ENCODE data around the gene FNDC8. TPM values are rescaled to one million over a fixed set of nuclear protein-coding genes. Genes with fewer than 3 reads are reported as not detected.
"Not testable (repeated sequence)": the region's sequence is repeated elsewhere in the genome, so short reads cannot be mapped to it uniquely, and the experiment has no call there.

Gene FNDC8
- total RNA-seq, 1 experiment from 2014 or later = not detected

DNA sequence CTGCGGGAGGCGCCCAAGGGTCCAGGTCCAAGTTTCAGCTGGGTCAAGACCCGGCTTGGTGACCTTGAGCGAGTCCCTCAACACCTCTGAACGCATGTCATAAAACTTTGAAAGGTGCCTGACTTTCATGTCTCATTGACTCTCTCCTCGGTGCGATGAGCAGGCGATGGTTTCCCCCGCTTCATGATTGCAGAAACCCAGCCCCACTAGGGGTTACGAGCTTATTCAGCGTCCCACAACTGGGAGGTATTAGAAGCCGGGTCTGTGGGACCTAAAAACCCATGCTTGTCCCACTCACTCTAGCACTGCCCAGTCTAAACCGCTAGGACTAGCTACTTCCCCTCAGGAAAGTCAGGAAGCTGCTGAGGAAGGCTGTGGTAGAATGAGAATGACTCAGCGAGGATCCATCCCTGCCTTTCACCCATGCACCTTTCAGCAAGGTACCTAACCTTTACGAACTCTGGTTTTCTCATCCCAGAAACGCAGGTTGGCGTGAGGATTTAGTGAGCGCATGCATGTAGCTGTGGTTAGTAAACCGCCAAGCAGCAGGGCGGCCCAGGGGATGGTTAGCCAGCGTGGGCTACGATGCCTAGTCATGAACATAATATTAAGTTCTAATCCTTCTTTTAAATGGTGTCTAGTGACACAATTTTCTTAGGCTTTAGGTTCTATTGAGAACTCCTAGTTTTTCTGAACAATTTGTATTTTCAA is 31.7 kb upstream of the FNDC8 start:
- DNase-seq (ENCODE audit: low read depth) = peak; percentile 76
- in situ Hi-C loops (cut with HindIII; ENCODE audit: low pct_unique_long_range_greater_than_20kb, low sequenced_read_pairs) = no loop called here

- DNase-seq (ENCODE audit: low read depth); in situ Hi-C loops (cut with HindIII; ENCODE audit: low pct_unique_long_range_greater_than_20kb, low sequenced_read_pairs): not testable (repeated sequence)
Measured at GRCh38 chr17:35090707-35091106, 30.7 kb upstream of the FNDC8 start.

GRCh38 chr17:35094902-35095301 is 26.5 kb upstream of the FNDC8 start:
- in situ Hi-C loops (cut with HindIII; ENCODE audit: low pct_unique_long_range_greater_than_20kb, low sequenced_read_pairs) = no loop called here
- peak; percentile 67 for DNase-seq (ENCODE audit: low read depth)

DNA sequence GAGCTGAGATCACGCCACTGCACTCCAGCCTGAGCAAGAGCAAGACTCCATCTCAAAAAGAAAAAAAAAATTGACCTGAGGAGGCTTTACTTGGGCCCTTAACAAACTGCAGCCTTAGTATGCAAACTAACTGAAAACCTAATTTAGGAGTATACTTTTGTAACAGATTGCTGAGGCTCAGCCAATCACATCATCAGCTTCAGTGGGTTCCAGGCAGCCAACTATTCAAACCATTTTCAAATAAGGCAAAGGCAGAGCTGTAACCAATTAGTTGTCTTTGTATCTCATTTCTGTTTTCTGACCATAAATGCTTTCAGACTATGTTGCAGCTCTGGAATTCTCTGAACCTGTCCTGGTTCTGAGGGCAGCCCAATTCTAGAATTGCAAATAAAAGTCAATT is 25.7 kb upstream of the FNDC8 start:
- in situ Hi-C loops (cut with HindIII; ENCODE audit: low pct_unique_long_range_greater_than_20kb, low sequenced_read_pairs) = no loop called here
- DNase-seq (ENCODE audit: low read depth) = no peak

- in situ Hi-C loops (cut with HindIII; ENCODE audit: low pct_unique_long_range_greater_than_20kb, low sequenced_read_pairs) = no loop called here
- no peak for DNase-seq (ENCODE audit: low read depth)
Measured at GRCh38 chr17:35097776-35098175, 23.6 kb upstream of the FNDC8 start.

- peak; percentile 40 for DNase-seq (ENCODE audit: low read depth)
- in situ Hi-C loops (cut with HindIII; ENCODE audit: low pct_unique_long_range_greater_than_20kb, low sequenced_read_pairs) = no loop called here
Measured at GRCh38 chr17:35099908-35100307, 21.5 kb upstream of the FNDC8 start.

GRCh38 chr17:35101036-35101435 is 20.4 kb upstream of the FNDC8 start:
- DNase-seq (ENCODE audit: low read depth) = no peak
- in situ Hi-C loops (cut with HindIII; ENCODE audit: low pct_unique_long_range_greater_than_20kb, low sequenced_read_pairs) = no loop called here

DNA sequence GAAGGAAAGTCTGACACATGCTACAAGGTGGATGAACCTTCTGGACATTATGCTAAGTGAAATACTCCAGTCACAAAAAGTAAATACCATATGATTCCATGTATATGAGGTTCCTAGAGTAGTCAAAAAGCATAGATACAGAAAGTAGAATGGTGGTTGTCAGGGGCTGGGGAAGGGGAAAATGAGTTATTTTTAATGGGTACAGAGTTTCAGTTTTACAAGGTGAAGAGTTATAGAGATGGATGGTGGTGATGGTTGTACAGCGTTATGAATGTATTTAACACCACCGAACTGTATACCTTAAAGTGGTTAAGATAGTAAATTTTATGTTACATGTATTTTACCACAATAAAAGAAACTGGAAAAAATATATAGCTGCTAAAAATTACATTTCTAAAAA is 19.7 kb upstream of the FNDC8 start:
- no peak for DNase-seq (ENCODE audit: low read depth)
- in situ Hi-C loops (cut with HindIII; ENCODE audit: low pct_unique_long_range_greater_than_20kb, low sequenced_read_pairs) = no loop called here

- in situ Hi-C loops (cut with HindIII; ENCODE audit: low pct_unique_long_range_greater_than_20kb, low sequenced_read_pairs) = no loop called here
- no peak for DNase-seq (ENCODE audit: low read depth)
Measured at GRCh38 chr17:35103271-35103670, 18.1 kb upstream of the FNDC8 start.

DNA sequence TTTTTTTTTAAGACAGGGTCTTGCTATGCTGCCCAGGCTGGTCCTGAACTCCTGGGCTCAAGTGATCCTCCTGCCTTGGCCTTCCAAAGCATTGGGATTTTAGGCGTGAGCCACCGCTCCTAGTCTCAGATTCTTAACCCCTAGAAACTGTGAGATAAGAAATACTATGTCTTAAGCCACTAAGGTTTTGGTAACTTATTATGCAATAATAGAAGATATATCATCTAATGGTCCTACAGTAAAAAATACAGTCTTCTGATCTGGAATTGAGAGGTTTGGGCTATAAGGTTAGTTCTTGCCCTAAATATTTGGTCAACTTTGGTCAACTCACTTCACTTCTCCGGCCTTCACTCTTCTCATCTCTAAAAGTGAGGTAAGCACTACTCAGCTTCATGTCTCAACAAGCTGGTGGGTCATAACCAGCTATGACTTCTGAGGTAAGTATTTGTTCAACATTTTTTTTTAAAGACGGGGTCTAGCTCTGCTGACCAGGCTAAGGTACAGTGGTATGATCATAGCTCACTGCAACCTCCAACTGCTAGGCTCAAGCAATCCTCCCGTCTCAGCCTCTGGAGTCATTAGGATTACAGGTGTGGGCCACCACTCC is 16.5 kb upstream of the FNDC8 start:
- in situ Hi-C loops (cut with HindIII; ENCODE audit: low pct_unique_long_range_greater_than_20kb, low sequenced_read_pairs) = no loop called here
- no peak for DNase-seq (ENCODE audit: low read depth)

DNA sequence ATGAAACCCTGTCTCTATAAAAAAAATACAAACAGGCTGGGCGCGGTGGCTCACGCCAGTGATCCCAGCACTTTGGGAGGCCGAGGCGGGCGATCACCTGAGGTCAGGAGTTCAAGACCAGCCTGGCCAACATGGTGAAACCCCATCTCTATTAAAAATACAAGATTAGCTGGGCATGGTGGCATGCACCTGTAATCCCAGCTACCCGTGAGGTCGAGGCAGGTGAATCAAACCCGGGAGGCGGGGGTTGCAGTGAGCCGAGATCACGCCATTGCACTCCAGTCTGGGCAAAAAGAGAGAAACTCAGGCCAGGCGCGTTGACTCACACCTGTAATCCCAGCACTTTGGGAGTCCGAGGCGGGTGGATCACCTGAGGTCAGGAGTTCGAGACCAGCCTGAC is 10.6 kb upstream of the FNDC8 start:
- in situ Hi-C loops (cut with HindIII; ENCODE audit: low pct_unique_long_range_greater_than_20kb, low sequenced_read_pairs); DNase-seq (ENCODE audit: low read depth): not testable (repeated sequence)

DNA sequence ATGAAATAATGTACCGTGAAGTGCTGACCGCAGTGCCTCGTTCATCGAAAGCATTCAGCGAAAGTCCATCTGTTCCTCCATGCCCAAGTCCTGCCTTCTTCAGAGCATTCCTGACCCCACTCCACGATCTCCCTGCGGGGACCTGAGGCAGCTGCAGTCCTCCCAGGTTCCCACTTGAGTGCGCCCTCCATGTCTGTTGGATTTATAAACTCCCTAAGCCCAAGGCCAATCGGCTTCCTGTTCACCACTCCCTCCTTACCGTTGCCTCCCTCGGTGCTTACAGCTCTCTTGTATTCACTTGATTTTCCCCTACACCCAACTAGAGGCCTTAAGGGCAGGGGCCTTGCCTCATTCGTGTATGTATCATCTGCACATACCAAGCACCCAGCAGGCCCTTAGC is 4.6 kb upstream of the FNDC8 start:
- in situ Hi-C loops (cut with HindIII; ENCODE audit: low pct_unique_long_range_greater_than_20kb, low sequenced_read_pairs) = no loop called here
- no peak for DNase-seq (ENCODE audit: low read depth)

DNA sequence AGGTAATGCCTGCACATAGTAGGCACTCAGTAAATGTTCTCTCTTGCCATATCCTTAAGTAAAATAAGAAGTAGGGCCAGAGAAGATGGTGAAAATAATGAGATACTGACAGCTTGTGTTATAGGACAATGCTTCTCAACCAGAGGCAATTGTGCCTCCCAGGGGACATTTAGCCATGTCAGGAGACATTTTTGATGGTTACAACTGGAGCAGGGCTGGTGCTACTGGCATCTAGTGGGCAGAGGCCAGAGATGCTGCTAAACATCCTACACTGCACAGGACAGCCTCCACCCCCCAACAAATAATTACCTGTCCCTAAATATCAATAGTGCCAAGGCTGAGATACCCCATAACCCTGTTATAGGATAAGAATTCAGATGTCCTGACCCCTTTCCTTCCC is 3.4 kb upstream of the FNDC8 start:
- DNase-seq (ENCODE audit: low read depth) = peak; percentile 46
- in situ Hi-C loops (cut with HindIII; ENCODE audit: low pct_unique_long_range_greater_than_20kb, low sequenced_read_pairs) = no loop called here

GRCh38 chr17:35119370-35120165 is 1.8 kb upstream of the FNDC8 start, which contains the start of gene RAD51D:
TSS of gene RAD51D (minus strand) at chr17:35119860. CDS start at chr17:35119613, 247 bp downstream.
- DNase-seq (ENCODE audit: low read depth) = peak; percentile 92

DNA sequence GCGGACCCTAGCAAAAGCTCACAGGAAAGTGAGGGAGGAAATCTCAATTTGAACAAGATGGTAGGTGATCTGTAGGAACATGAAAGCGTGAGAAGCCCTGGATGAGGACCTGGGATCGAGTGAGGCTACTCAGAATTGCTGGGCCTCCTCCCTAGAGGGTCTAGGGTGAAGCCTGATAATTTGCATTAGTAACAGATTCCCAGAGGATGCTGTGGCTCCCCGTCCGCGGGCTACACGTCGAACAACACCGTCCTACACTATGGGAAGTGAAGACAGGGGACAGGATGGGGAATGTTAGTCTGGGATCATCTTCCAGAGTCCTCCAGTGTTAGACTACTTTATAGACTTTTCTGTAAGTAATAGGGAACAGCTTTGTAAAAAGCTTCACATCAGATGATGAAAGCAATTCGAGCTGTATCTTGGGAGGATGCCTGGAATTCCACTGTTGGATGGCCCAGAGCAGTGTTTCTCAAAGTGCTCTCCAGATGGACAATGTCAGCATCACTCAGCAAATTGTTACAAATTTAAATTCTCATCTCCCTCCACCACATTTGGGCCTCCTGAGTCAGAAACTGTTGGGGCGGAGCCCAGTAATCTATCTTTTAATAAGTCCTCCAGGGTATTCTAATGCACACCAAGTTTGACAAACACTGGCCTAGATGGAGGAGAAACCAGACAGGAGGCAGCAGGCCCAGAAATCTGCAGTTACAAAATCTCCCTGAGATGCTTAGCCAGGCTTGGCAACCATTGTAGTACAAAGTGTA is 6.5 kb downstream of the FNDC8 start:
- in situ Hi-C loops (cut with HindIII; ENCODE audit: low pct_unique_long_range_greater_than_20kb, low sequenced_read_pairs) = no loop called here
- DNase-seq (ENCODE audit: low read depth) = no peak

More at GRCh38 chr17:35119370-35120165, 1.8 kb upstream of the FNDC8 start, which contains the start of gene RAD51D:
- in situ Hi-C loops (cut with HindIII; ENCODE audit: low pct_unique_long_range_greater_than_20kb, low sequenced_read_pairs) = no loop called here

DNA sequence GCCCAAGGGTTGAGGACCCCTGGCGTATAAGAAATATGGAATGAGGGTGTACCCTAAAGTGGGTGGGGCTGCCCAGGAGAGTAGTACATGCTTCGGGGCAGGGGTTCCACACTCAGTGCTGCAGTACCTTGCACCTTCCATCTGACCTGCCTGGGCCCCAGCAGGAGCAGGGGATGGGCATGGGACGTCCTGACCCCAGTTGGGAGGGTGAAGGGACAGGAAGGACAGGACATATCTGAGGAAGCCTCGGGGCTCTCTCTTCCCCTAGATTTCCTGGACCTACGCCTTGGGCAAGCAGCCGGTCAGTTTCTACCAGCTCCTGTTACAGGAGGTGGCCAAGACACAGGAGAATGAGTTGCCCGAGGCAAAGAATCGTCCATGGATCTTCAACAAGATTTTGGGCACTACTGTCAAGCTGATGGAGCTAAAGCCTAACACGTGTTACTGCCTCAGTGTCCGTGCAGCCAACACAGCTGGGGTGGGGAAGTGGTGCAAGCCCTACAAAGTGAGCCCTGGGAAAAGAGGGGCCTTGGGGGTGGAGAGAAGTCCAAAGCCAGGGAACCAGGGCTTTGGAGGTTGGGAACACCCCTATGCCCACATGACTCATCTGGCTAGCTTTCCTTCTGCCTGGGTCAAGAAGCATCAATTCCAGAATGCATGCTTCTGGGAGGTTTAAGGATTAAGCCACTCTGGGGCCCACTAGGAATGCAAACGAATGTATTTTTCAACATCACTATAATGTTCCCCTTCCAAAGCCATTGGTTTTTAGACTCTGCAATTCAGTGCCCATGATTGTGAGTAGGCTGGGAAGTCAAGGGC is 7.9 kb downstream of the FNDC8 start:
- in situ Hi-C loops (cut with HindIII; ENCODE audit: low pct_unique_long_range_greater_than_20kb, low sequenced_read_pairs) = no loop called here
- DNase-seq (ENCODE audit: low read depth) = no peak

- DNase-seq (ENCODE audit: low read depth) = no peak
- in situ Hi-C loops (cut with HindIII; ENCODE audit: low pct_unique_long_range_greater_than_20kb, low sequenced_read_pairs) = no loop called here
Measured at GRCh38 chr17:35129973-35130351, 8.5 kb downstream of the FNDC8 start.

DNA sequence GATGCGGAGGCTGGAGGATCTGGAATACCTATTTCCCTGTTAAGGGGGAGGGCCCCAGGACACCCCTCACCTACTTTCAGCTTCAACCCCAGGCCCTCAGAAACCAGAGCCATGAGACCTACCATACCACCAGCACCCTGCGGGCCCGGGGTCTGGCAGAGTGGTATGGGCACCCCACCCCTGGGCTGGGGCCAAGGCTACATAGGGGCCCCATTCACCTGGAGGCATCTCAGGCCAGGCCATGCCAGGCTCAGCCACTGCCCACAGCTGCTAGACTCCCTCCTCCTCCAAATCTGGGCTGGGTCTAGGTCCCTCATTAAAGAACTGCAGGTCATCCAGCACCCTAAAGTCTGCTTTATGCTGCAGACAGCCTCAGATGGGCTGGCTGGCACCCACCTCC is 9.0 kb downstream of the FNDC8 start:
- no peak for DNase-seq (ENCODE audit: low read depth)
- in situ Hi-C loops (cut with HindIII; ENCODE audit: low pct_unique_long_range_greater_than_20kb, low sequenced_read_pairs) = no loop called here
